SK-N-MC (cell line): ENCODE data around the gene ADAD2.

Source experiments
- EZH2 ChIP-seq: fragments of 200-600 bp; sonication (generic); IDR thresholded peaks from one replicate; pipeline ENCODE4 v1.6.1; 2017; ENCODE audit warnings: antibody characterized with exemption
- FOXP2 ChIP-seq: optimal IDR thresholded peaks from 2 replicates; pipeline ENCODE3; 2011; ENCODE audit warnings: mild to moderate bottlenecking, moderate library complexity; ENCODE audit not compliant: insufficient read depth; ENCODE audit errors: extremely low read length, control extremely low read depth
- POLR2AphosphoS5 ChIP-seq: IDR thresholded peaks from 2 replicates; pipeline ENCODE4 v1.6.1; 2012; ENCODE audit warnings: mild to moderate bottlenecking, low read depth, low read length, borderline replicate concordance

DNA sequence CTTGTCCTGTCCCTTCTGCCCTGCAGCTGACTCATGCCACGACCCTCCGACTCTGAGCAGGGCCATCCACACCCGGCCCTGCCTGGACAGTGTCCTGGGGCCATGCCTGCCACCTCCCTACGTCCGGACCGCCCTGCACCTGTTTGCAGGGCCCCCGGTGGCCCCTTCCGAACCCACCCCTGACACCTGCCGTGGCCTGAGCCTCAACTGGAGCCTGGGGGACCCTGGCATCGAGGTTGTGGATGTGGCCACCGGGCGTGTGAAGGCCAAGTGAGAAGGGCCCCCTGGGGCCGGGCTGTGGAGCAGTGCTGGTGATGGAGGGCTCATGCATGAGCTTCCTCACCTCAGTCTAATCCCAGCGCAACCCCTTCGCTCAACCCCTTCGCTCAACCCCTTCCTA, 5.1 kb downstream of the ADAD2 start:
- TF ChIP-seq EZH2 (no peak), POLR2AphosphoS5 (no peak), FOXP2 (no peak)
